Measurements from ENCODE around the gene CAPNS1.

CAPNS1 gene

GRCh38 chr19:36140304-36141038 is 605 bp downstream of the CAPNS1 start:
- no peak for DNase-seq (ENCODE audit: low read depth)
- no peak for TF ChIP-seq CTCF (IDR thresholded peaks at IDR 0.05; ENCODE audit: control insufficient read depth, insufficient read depth, low read depth, low read length, missing control alignments)
- peak overlapping the region; percentile 99 for H3K4me3 ChIP-seq (ENCODE audit: control insufficient read depth, low read depth, low read length)

GRCh38 chr19:36141039-36141927 is 1.4 kb downstream of the CAPNS1 start:
- peak overlapping the region; percentile 99 for H3K4me3 ChIP-seq (ENCODE audit: control insufficient read depth, low read depth, low read length)
- no peak for TF ChIP-seq CTCF (IDR thresholded peaks at IDR 0.05; ENCODE audit: control insufficient read depth, insufficient read depth, low read depth, low read length, missing control alignments)
- no peak for DNase-seq (ENCODE audit: low read depth)

- no peak for DNase-seq (ENCODE audit: low read depth)
- TF ChIP-seq CTCF (IDR thresholded peaks at IDR 0.05; ENCODE audit: control insufficient read depth, insufficient read depth, low read depth, low read length, missing control alignments), result no peak
- no peak overlapping the region for H3K4me3 ChIP-seq (ENCODE audit: control insufficient read depth, low read depth, low read length)
Measured at GRCh38 chr19:36142046-36142445, 2.2 kb downstream of the CAPNS1 start.

GRCh38 chr19:36142496-36142895 is 2.6 kb downstream of the CAPNS1 start:
- H3K4me3 ChIP-seq (ENCODE audit: control insufficient read depth, low read depth, low read length), result no peak overlapping the region
- DNase-seq (ENCODE audit: low read depth), result no peak
- TF ChIP-seq CTCF (IDR thresholded peaks at IDR 0.05; ENCODE audit: control insufficient read depth, insufficient read depth, low read depth, low read length, missing control alignments), result no peak

GRCh38 chr19:36144624-36145023 is 4.8 kb downstream of the CAPNS1 start:
- no peak for DNase-seq (ENCODE audit: low read depth)
- no peak for TF ChIP-seq CTCF (IDR thresholded peaks at IDR 0.05; ENCODE audit: control insufficient read depth, insufficient read depth, low read depth, low read length, missing control alignments)
- no peak overlapping the region for H3K4me3 ChIP-seq (ENCODE audit: control insufficient read depth, low read depth, low read length)

- no peak overlapping the region for H3K4me3 ChIP-seq (ENCODE audit: control insufficient read depth, low read depth, low read length)
- DNase-seq (ENCODE audit: low read depth), result no peak
- TF ChIP-seq CTCF (IDR thresholded peaks at IDR 0.05; ENCODE audit: control insufficient read depth, insufficient read depth, low read depth, low read length, missing control alignments), result no peak
Measured at GRCh38 chr19:36149673-36150406, 10.0 kb downstream of the CAPNS1 start.

Measured in AG09309 (cell line).